ENCODE measurements around the gene EEIG2. TPM values are rescaled to one million over a fixed set of nuclear protein-coding genes. Genes with fewer than 3 reads are reported as not detected.
A peak's percentile ranks its signal among the peaks of the same experiment; 100 is the strongest.

Gene EEIG2
- total RNA-seq, 3 donors from 2014 or later = 5.1 to 7.3 (median 6.4) TPM

DNA sequence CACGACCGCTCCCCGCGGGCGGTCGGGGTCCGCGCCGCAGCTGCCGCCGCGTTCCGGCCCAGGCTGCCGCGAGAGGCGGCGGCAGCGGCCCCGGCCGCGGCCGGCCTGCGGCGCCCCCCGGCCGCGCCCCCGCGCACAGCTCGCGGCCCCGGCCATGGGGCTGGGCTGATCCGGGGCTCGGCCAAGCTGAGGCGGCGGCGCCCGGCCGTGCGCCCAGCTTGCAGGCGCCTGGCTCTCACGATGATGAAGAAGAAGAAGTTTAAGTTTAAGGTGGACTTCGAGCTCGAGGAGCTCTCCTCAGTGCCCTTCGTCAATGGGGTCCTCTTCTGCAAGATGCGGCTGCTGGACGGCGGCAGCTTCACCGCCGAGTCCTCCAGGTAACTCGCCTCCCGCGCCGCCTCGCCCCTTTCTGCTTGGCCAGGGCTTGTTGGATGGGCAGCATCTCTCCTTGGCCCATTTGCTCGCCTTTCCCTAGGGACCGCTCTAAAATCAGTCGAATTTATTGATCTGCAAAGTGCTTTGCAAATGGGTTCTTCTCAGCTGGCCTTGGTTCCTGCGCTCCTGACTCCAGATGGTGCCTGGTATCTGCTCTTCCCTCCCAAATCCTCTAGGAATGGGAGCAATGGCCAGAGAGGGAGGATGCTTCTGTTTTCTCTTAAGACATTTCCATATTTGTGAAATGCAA, 431 bp downstream of the EEIG2 start:
- DNase-seq = no peak
- peak; percentile 49 to 56 for ATAC-seq
- no peaks in the 10 kb centered on the region for H3K36me3 Mint-ChIP-seq (ENCODE audit: insufficient read depth)

DNA sequence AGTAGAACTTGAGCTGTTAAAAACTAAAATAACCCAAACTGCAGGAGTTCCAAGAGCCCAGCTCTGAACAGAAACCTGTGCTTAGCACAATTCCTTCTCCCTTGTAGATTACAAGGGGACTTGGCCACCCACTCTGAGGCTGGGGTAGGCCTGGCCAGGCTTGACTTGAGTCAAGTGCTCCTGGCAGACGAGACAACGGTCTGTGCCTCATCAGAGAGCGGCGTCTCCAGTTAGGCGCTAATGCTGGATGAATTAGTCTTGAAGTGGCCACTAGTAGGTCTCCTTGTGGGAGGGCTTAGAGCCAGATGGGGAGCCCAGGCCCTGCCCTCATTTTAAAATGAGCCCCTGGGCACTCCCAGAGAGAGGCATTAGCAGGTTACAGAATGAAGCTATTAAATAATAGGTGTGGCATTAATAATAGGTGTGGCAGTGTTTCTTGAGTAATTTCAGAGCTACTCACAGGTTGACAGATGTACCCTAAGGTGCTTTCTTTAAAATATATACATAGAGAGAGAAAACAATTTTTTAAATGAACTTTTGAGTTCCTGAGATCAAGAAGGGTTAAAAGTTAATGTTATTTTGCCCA, 1.1 kb downstream of the EEIG2 start:
- no peaks in the 10 kb centered on the region for H3K9me3 Mint-ChIP-seq
- ATAC-seq (peak; percentile 13 to 24), DNase-seq (peak; percentile 35)
- H3K27me3 Mint-ChIP-seq (ENCODE audit: low read depth) = no peaks in the 10 kb centered on the region
- peaks cover 41% of the 10 kb centered on the region for H3K4me1 Mint-ChIP-seq (ENCODE audit: low read depth)
- H3K36me3 Mint-ChIP-seq (ENCODE audit: insufficient read depth) = no peaks in the 10 kb centered on the region
- peak overlapping the region; percentile 95 for H3K4me3 Mint-ChIP-seq

More for the DNA sequence above, 431 bp downstream of the EEIG2 start:
- H3K4me1 Mint-ChIP-seq (ENCODE audit: low read depth) = peaks cover 39% of the 10 kb centered on the region
- peak overlapping the region; percentile 95 for H3K4me3 Mint-ChIP-seq
- H3K9me3 Mint-ChIP-seq = no peaks in the 10 kb centered on the region
- H3K27me3 Mint-ChIP-seq (ENCODE audit: low read depth) = no peaks in the 10 kb centered on the region

DNA sequence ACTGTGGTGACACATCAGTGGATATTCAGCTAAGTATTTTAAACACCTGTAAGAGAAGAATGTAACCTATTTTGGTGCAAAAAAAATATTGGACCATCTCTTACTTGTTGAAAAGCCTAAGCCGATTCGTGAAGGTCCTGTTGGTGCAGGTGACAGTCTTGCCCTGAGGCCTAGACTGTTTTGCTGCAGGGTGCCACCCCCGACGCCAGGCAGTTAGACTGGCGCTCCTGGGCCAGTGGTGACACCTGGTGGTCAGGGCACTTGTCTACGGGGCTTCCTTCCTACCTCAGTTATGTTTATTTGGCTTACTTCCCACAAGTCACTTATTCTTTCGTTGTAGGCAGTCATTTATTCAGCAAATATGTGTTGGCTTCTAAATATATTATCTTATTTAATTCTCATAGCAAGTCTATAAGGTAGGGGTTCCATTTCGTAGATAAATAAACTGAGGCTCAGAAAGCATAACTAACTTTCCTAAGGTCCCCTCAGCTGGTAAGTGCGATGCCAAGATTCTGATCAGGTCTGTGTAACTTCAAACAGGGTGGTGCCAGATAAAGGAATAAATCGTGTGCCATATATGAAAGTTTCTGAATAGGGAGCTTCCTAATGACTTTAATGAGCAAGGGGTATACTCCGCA, 1.9 kb downstream of the EEIG2 start:
- H3K9me3 Mint-ChIP-seq = no peaks in the 10 kb centered on the region
- peaks cover 41% of the 10 kb centered on the region for H3K4me1 Mint-ChIP-seq (ENCODE audit: low read depth)
- peak overlapping the region; percentile 95 for H3K4me3 Mint-ChIP-seq
- H3K27me3 Mint-ChIP-seq (ENCODE audit: low read depth) = no peaks in the 10 kb centered on the region
- DNase-seq (peak; percentile 75), ATAC-seq (peak; percentile 51 to 57)
- H3K36me3 Mint-ChIP-seq (ENCODE audit: insufficient read depth) = no peaks in the 10 kb centered on the region

DNA sequence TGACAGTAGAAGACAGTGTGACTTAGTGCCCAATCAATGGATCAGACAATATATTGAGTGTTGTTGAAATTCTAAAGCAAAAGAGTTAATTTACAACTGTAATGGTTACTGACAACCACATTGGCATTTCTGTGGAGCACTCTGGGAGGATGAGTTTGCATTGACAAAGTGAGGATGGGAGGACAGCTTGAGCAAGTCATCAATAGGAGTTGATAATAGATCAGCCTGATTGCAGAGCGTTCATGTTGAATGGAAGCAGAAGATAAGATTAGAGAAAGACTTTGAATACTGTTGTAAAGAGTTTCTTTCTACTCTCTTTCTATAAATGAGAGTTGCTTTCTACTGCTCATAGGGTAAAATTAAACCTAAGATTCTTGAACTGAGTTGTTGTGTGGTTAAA, 3.9 kb downstream of the EEIG2 start:
- H3K4me3 Mint-ChIP-seq = no peak overlapping the region
- ATAC-seq = no peak
- DNase-seq = no peak
- no peaks in the 10 kb centered on the region for H3K27me3 Mint-ChIP-seq (ENCODE audit: low read depth)
- peaks cover 44% of the 10 kb centered on the region for H3K4me1 Mint-ChIP-seq (ENCODE audit: low read depth)
- H3K9me3 Mint-ChIP-seq = no peaks in the 10 kb centered on the region
- H3K36me3 Mint-ChIP-seq (ENCODE audit: insufficient read depth) = no peaks in the 10 kb centered on the region

DNA sequence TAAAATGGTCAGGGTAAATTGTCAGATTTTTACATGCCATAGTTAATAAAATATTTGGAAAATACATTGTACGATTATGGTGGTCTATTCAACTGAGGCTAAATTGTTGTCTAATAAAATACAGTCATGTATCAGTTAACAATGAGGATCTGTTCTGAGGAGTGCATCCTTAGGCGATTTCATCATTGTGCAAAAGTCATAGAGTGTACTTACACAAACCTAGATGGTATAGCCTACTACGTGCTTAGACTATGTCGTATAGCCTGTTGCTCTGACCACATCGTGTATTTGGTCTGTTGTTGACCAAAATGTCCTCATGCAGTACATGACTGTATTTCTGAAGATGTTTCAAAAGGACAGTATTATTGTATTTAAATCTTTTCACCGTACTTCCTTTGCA, 5.2 kb downstream of the EEIG2 start:
- Mint-ChIP-seq H3K27me3 (ENCODE audit: low read depth) (no peaks in the 10 kb centered on the region), H3K36me3 (ENCODE audit: insufficient read depth) (no peaks in the 10 kb centered on the region), H3K9me3 (no peaks in the 10 kb centered on the region), H3K4me3 (no peak overlapping the region), H3K4me1 (ENCODE audit: low read depth) (peaks cover 37% of the 10 kb centered on the region)
- DNase-seq (no peak), ATAC-seq (no peak)

DNA sequence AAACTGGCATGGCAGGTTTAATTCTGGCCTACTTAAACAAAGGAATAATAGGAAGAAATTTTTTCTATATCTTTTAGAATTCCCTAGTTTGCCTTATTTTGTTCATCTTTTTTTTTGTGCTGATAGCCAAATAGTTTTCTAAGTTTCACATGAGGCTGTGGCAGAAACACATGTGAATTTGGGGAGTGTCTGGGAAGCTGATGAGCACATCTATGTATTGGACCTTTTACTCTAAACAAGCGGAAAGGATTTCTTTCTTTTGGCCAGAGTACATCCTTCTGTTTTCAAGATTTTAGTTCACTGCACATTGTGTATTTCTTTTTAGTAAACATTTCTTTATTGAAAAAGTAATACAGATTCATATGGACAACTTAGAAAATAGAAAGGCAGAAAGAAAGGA, 5.6 kb downstream of the EEIG2 start:
- ATAC-seq = no peak
- no peak for DNase-seq
- Mint-ChIP-seq H3K36me3 (ENCODE audit: insufficient read depth) (no peaks in the 10 kb centered on the region), H3K4me3 (no peak overlapping the region), H3K9me3 (no peaks in the 10 kb centered on the region), H3K4me1 (ENCODE audit: low read depth) (peaks cover 37% of the 10 kb centered on the region), H3K27me3 (ENCODE audit: low read depth) (no peaks in the 10 kb centered on the region)

DNA sequence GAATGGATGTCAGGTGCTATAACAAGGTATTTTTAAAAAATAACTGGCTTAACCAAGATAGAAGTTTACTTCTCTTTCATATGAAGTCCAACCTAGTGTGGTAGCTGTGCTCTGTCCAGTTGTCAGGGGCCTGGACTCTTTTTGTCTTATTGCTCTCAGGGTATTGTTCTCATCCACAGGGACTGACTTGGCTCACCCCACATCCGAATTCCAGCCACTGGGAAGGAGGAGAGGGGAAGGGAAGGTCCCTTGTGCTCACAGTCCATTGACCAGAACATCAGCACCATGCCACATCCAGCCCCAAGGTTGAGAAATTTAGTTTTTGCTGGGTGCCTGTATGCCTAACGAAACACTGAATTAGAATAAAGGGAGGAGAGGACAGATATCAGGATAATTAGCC, 8.7 kb downstream of the EEIG2 start:
- Mint-ChIP-seq H3K9me3 (no peaks in the 10 kb centered on the region), H3K27me3 (ENCODE audit: low read depth) (no peaks in the 10 kb centered on the region), H3K4me1 (ENCODE audit: low read depth) (peaks cover 14% of the 10 kb centered on the region), H3K36me3 (ENCODE audit: insufficient read depth) (no peaks in the 10 kb centered on the region), H3K4me3 (no peak overlapping the region)
- ATAC-seq = no peak
- no peak for DNase-seq

DNA sequence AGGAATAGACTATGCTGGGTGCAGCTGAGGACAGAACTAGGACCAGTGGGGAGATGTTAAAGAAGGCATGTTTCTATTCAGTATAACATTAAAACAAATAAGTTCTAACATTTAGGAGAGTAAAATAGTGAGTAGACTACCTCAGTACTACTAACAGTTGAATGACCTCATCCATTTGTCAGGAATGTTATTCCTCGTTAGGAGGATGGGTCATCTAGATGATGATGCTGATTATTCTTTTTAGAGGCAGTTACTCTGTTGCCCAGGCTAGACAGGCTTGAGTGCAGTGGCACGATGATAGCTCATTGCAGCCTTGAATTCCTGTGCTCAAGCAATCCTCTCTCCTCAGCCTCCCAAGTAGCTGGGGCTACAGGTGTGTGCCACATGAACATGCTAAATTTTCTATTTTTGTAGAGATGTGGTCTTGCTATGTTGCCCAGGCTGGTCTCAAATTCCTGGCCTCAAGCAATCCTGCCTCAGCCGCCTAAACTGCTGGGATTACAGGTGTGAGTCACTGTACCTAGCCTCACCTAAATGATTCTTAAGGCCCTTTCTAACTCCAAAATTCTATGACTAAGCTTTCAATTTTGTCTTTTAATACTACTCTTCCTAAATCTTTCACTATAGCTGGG, 9.3 kb downstream of the EEIG2 start:
- Mint-ChIP-seq H3K36me3 (ENCODE audit: insufficient read depth) (peaks cover 2% of the 10 kb centered on the region), H3K4me1 (ENCODE audit: low read depth) (peaks cover 9% of the 10 kb centered on the region), H3K9me3 (no peaks in the 10 kb centered on the region), H3K4me3 (no peak overlapping the region), H3K27me3 (ENCODE audit: low read depth) (no peaks in the 10 kb centered on the region)
- DNase-seq (no peak), ATAC-seq (no peak)

DNA sequence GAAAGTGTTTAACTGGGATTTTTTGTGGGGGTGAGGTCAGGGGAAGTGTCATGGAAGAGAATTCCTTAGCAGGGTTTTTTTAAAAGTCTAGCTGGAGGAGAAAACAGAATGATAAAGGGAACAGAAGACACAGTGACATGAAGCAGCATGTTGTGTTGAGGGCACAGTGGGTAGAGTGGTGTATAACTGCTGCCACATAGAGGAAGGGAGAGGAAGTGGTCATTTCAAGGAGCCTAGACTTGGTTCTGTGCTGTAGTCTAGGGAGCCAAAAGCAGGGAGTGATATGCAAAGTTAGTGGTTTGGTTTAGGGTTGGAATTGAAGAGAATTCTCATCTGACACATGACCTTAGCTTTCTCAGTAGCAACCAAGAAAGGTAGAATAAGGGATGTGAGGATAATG, 10.2 kb downstream of the EEIG2 start:
- ATAC-seq (peak; percentile 93 to 95), DNase-seq (no peak)
- Mint-ChIP-seq H3K4me3 (no peak overlapping the region), H3K4me1 (ENCODE audit: low read depth) (peaks cover 8% of the 10 kb centered on the region), H3K27me3 (ENCODE audit: low read depth) (no peaks in the 10 kb centered on the region), H3K36me3 (ENCODE audit: insufficient read depth) (peaks cover 3% of the 10 kb centered on the region), H3K9me3 (no peaks in the 10 kb centered on the region)

DNA sequence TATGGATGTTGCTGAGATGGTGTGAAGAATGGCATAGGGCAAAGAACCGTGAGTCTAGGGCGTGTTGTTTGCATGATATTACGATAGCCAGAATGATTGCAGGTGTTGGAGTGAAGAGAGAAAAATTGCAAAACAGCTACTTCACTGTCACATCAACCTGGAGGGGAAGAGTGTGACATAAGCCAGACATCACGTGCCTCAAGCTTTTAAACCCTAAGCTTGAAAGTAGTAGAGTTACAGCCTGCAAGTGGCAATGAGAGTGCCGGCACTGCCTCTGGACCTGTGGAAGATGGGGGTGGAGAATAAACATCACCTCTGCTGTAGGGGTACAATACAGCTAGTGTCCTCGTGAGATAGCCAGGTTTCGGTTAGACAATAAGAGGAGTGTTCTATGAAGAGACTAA, 11.1 kb downstream of the EEIG2 start:
- no peak for ATAC-seq
- H3K4me1 Mint-ChIP-seq (ENCODE audit: low read depth) = peaks cover 13% of the 10 kb centered on the region
- H3K4me3 Mint-ChIP-seq = no peak overlapping the region
- H3K27me3 Mint-ChIP-seq (ENCODE audit: low read depth) = no peaks in the 10 kb centered on the region
- no peaks in the 10 kb centered on the region for H3K9me3 Mint-ChIP-seq
- no peak for DNase-seq
- H3K36me3 Mint-ChIP-seq (ENCODE audit: insufficient read depth) = peaks cover 8% of the 10 kb centered on the region

DNA sequence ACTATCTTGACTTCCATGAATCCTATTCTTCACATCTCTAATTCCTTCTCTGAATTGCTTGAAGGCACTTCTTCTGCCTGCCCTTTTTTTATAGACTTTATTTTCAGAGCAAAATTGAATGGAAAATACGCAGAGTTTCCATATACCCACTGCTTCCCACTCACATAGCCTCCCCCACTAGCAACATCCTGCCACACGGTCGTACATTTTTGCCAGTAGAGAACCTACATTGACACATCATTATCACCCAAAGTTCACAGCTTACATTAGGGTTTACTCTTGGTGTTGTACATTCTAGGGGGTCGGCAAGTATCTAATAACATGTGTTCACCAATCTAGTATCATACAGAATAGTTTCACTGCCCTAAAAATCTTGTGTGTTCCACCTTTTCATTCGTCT, 12.3 kb downstream of the EEIG2 start:
- ATAC-seq (no peak), DNase-seq (no peak)
- peaks cover 13% of the 10 kb centered on the region for H3K4me1 Mint-ChIP-seq (ENCODE audit: low read depth)

DNA sequence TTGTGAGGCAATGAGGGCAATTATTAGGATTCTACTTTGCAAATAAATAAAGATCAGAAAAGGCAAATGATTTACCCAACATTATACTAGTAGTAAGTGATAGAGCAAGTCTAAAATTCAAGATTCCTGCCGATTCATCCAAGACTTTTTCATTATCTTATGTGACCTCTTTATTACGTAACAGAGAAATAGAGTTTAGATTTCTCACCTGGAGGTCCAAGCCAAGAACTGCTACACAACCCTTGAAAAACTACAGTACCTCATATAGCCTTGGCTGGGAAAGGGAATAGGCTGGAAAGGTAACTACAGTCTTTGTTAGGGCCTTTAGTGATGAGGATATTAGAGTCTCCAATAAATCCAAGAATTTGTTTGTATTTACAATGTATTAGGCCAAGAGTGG, 13.3 kb downstream of the EEIG2 start:
- Mint-ChIP-seq H3K27me3 (ENCODE audit: low read depth) (no peaks in the 10 kb centered on the region), H3K9me3 (no peaks in the 10 kb centered on the region), H3K36me3 (ENCODE audit: insufficient read depth) (peaks cover 8% of the 10 kb centered on the region), H3K4me1 (ENCODE audit: low read depth) (peaks cover 13% of the 10 kb centered on the region), H3K4me3 (no peak overlapping the region)
- DNase-seq (no peak), ATAC-seq (no peak)

More for the DNA sequence above, 12.3 kb downstream of the EEIG2 start:
- no peaks in the 10 kb centered on the region for H3K27me3 Mint-ChIP-seq (ENCODE audit: low read depth)
- H3K9me3 Mint-ChIP-seq = no peaks in the 10 kb centered on the region
- H3K36me3 Mint-ChIP-seq (ENCODE audit: insufficient read depth) = peaks cover 8% of the 10 kb centered on the region
- no peak overlapping the region for H3K4me3 Mint-ChIP-seq

DNA sequence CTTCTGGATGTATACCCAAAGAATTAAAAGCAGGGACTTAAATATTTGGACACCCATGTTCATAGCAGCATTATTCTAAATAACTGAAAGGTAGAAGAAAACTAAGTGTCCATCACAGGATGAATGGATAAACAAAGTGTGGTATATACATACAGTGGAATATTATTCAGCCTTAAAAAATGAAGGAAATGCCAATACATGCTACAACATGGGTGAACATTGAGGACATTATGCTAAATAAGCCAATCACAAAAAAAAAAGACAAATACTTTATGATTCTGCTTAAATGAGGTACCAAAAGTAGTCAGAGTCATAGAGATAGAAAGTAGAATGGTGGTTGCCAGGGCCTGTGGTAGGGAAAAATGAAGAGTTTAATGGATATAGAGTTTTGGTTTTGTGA, 14.1 kb downstream of the EEIG2 start:
- H3K27me3 Mint-ChIP-seq (ENCODE audit: low read depth) = no peaks in the 10 kb centered on the region
- peaks cover 10% of the 10 kb centered on the region for H3K36me3 Mint-ChIP-seq (ENCODE audit: insufficient read depth)
- H3K4me1 Mint-ChIP-seq (ENCODE audit: low read depth) = peaks cover 8% of the 10 kb centered on the region
- H3K4me3 Mint-ChIP-seq = no peak overlapping the region
- no peaks in the 10 kb centered on the region for H3K9me3 Mint-ChIP-seq
- no peak for ATAC-seq
- DNase-seq = no peak

DNA sequence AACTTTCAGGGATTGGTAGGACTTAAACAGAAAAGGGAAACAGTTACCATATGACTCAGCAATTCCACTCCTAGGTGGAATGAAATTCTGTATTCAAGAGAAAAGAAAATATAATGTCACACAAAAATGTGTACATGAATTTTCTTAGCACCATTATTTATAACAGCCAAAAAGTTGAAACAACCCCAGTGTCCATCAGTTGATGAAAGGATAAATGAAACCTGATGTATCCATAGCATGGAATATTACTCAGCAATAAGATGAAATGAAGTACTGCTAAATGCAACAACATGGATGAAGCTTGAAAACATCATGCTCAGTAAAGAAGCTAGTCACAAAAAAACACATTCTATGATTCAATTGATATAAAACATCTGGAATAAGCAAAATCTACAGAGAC, 15.5 kb downstream of the EEIG2 start:
- H3K27me3 Mint-ChIP-seq (ENCODE audit: low read depth) = no peaks in the 10 kb centered on the region
- H3K9me3 Mint-ChIP-seq = peaks cover 5% of the 10 kb centered on the region
- peaks cover 10% of the 10 kb centered on the region for H3K36me3 Mint-ChIP-seq (ENCODE audit: insufficient read depth)
- H3K4me1 Mint-ChIP-seq (ENCODE audit: low read depth) = peaks cover 8% of the 10 kb centered on the region
- DNase-seq = no peak
- ATAC-seq = no peak
- H3K4me3 Mint-ChIP-seq = no peak overlapping the region
